Vagina (tissue), 2 donors: ENCODE measurements around the gene DNAAF3.

Source experiments
- POLR2A ChIP-seq, 2 donors: fragments of 450-650 bp; IDR thresholded peaks; one replicate each; pipeline ENCODE4 v1.6.1; 2017; ENCODE audit warnings: antibody characterized with exemption in 2 of 2, mild to moderate bottlenecking in 2 of 2, moderate library complexity in 2 of 2
- POLR2AphosphoS5 ChIP-seq, 2 donors: sonication (generic); formaldehyde crosslinking; IDR thresholded peaks; one replicate each; pipeline ENCODE4 v1.9.0; 2017; ENCODE audit warnings: antibody characterized with exemption in 2 of 2, mild to moderate bottlenecking in 2 of 2, low read depth in 1 of 2; ENCODE audit not compliant: insufficient read depth in 1 of 2
- TF ChIP-seq, protein P1 (sequence below), 3 experiments: fragments of 450-650 bp in 2 of 3; fragments of 200-600 bp in 1 of 3; sonication (generic) in 1 of 3; IDR thresholded peaks; one replicate each; pipeline ENCODE4 v1.5.1; 2017 to 2019; ENCODE audit warnings: antibody characterized with exemption in 3 of 3, mild to moderate bottlenecking in 2 of 3, moderate library complexity in 2 of 3

GRCh38 chr19:55117663-55118391 lies 48.6 kb downstream of the DNAAF3 start:
- TF ChIP-seq POLR2A (IDR thresholded peaks at IDR 0.05) = no peak
- TF ChIP-seq, protein P1, sequence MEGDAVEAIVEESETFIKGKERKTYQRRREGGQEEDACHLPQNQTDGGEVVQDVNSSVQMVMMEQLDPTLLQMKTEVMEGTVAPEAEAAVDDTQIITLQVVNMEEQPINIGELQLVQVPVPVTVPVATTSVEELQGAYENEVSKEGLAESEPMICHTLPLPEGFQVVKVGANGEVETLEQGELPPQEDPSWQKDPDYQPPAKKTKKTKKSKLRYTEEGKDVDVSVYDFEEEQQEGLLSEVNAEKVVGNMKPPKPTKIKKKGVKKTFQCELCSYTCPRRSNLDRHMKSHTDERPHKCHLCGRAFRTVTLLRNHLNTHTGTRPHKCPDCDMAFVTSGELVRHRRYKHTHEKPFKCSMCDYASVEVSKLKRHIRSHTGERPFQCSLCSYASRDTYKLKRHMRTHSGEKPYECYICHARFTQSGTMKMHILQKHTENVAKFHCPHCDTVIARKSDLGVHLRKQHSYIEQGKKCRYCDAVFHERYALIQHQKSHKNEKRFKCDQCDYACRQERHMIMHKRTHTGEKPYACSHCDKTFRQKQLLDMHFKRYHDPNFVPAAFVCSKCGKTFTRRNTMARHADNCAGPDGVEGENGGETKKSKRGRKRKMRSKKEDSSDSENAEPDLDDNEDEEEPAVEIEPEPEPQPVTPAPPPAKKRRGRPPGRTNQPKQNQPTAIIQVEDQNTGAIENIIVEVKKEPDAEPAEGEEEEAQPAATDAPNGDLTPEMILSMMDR (IDR thresholded peaks at IDR 0.05) = no peak
- peak; percentile 86 to 100 for TF ChIP-seq POLR2AphosphoS5 (IDR thresholded peaks at IDR 0.05; ENCODE audit: insufficient read depth in 1 of 2, low read depth in 1 of 2)
